Fibroblast of lung (primary cell): ENCODE measurements around the gene SH3D19.

Experiments
- CTCF ChIP-seq, 2 donors: IDR thresholded peaks in 1 of 2; conservative IDR thresholded peaks in 1 of 2; 1 replicate in 1 of 2; 2 replicates in 1 of 2; pipeline ENCODE4 v1.5.1; 2011 to 2012; ENCODE audit warnings: low read length in 2 of 2, control low read depth in 1 of 2, inconsistent platforms in 1 of 2, low read depth in 1 of 2, mild to moderate bottlenecking in 1 of 2
- EZH2 ChIP-seq: IDR thresholded peaks from 2 replicates; pipeline ENCODE4 v1.5.1; 2012; ENCODE audit warnings: low read length, control low read depth, mild to moderate bottlenecking; ENCODE audit errors: missing control alignments

GRCh38 chr4:151267822-151268535, 57.4 kb downstream of the SH3D19 start:
- TF ChIP-seq CTCF (conservative IDR thresholded peaks at IDR 0.05 in 1 of 2, IDR thresholded peaks at IDR 0.05 in 1 of 2; ENCODE audit: low read depth in 1 of 2, low read length in 2 of 2) = no peak
- TF ChIP-seq EZH2 = no peak
